HEK293 (cell line): Measurements from ENCODE around the gene CUEDC1.

ENCODE experiments used
- CTCF ChIA-PET: fragments of 350-600 bp; formaldehyde crosslinking; extraction: SDS; loops from one replicate; lab custom pipeline; 2021; ENCODE audit warnings: antibody characterized with exemption; lab: Yijun Ruan, JAX
- POLR2A ChIA-PET: fragments of 300-600 bp; formaldehyde crosslinking; extraction: SDS; loops from one replicate; lab custom pipeline; 2020; ENCODE audit warnings: antibody characterized with exemption, inconsistent platforms; lab: Yijun Ruan, JAX
- H3K27ac ChIP-seq: fragments of 200-500 bp; sonication (Bioruptor generic); 2 replicates; pipeline ENCODE4 v1.5.1; 2014; ENCODE audit warnings: low read depth, low read length, control low read depth, inconsistent platforms; ENCODE audit errors: extremely low read depth
- H3K36me3 ChIP-seq, 2 experiments: fragments of 200-500 bp in 1 of 2; sonication (Bioruptor generic) in 1 of 2; 1 replicate in 1 of 2; 2 replicates in 1 of 2; pipeline ENCODE4 v1.5.1; 2014 to 2017; ENCODE audit warnings: inconsistent platforms in 2 of 2, low read length in 2 of 2; ENCODE audit not compliant: control insufficient read depth in 2 of 2, insufficient read depth in 1 of 2
- H3K4me1 ChIP-seq: fragments of 200-500 bp; sonication (Bioruptor generic); 2 replicates; pipeline ENCODE4 v1.5.1; 2014; ENCODE audit warnings: mild to moderate bottlenecking, low read length, inconsistent platforms; ENCODE audit not compliant: control insufficient read depth, insufficient read depth
- H3K4me3 ChIP-seq: 2 replicates; pipeline ENCODE4 v1.5.1; 2011; ENCODE audit warnings: low read depth, mild to moderate bottlenecking, control low read depth, low read length, moderate library complexity
- H3K9me3 ChIP-seq: fragments of 200-500 bp; sonication (Bioruptor generic); 2 replicates; pipeline ENCODE4 v1.5.1; 2014; ENCODE audit warnings: low read depth, low read length, inconsistent platforms; ENCODE audit not compliant: control insufficient read depth, insufficient read depth
- IKZF3 ChIP-seq: fragments of 450-650 bp; IDR thresholded peaks from 2 replicates; pipeline ENCODE4 v1.5.0; 2018; ENCODE audit warnings: missing biosample characterization, mild to moderate bottlenecking, missing genetic modification characterization, moderate library complexity
- PRDM1 ChIP-seq: fragments of 450-650 bp; formaldehyde crosslinking; IDR thresholded peaks from 2 replicates; pipeline ENCODE4; 2016; ENCODE audit warnings: missing biosample characterization, missing genetic modification characterization
- PRDM6 ChIP-seq: fragments of 450-650 bp; formaldehyde crosslinking; IDR thresholded peaks from 2 replicates; pipeline ENCODE4 v1.5.1; 2017; ENCODE audit warnings: missing biosample characterization, missing genetic modification characterization
- SP2 ChIP-seq: fragments of 450-650 bp; formaldehyde crosslinking; IDR thresholded peaks from 2 replicates; pipeline ENCODE4 v1.5.1; 2016; ENCODE audit warnings: missing biosample characterization, missing genetic modification characterization
- ZBTB48 ChIP-seq: fragments of 450-650 bp; formaldehyde crosslinking; IDR thresholded peaks from 2 replicates; pipeline ENCODE4 v1.5.1; 2016; ENCODE audit warnings: missing biosample characterization, missing genetic modification characterization
- ZEB2 ChIP-seq: fragments of 450-650 bp; formaldehyde crosslinking; IDR thresholded peaks from 2 replicates; pipeline ENCODE4 v1.5.1; 2016; ENCODE audit warnings: missing biosample characterization, missing genetic modification characterization
- ZFHX2 ChIP-seq: fragments of 450-650 bp; formaldehyde crosslinking; conservative IDR thresholded peaks from 2 replicates; pipeline ENCODE4 v1.5.1; 2016; ENCODE audit warnings: missing biosample characterization, missing genetic modification characterization
- ZNF214 ChIP-seq: fragments of 450-650 bp; formaldehyde crosslinking; IDR thresholded peaks from 2 replicates; pipeline ENCODE4 v1.5.1; 2017; ENCODE audit warnings: missing biosample characterization, mild to moderate bottlenecking, missing genetic modification characterization, borderline replicate concordance
- ZNF239 ChIP-seq: fragments of 450-650 bp; formaldehyde crosslinking; IDR thresholded peaks from 2 replicates; pipeline ENCODE4 v1.5.1; 2016; ENCODE audit warnings: missing biosample characterization, missing genetic modification characterization
- ZNF555 ChIP-seq: fragments of 450-650 bp; formaldehyde crosslinking; conservative IDR thresholded peaks from 2 replicates; pipeline ENCODE4 v1.5.1; 2017; ENCODE audit warnings: missing biosample characterization, mild to moderate bottlenecking, missing genetic modification characterization, inconsistent platforms
- ZNF626 ChIP-seq: fragments of 450-650 bp; sonication (Bioruptor Pico); formaldehyde crosslinking; IDR thresholded peaks from 2 replicates; pipeline ENCODE4 v1.5.1; 2018; ENCODE audit warnings: missing biosample characterization, missing genetic modification characterization, inconsistent platforms
- ZSCAN30 ChIP-seq: fragments of 450-650 bp; IDR thresholded peaks from 2 replicates; pipeline ENCODE4 v1.5.1; 2018; ENCODE audit warnings: missing biosample characterization, mild to moderate bottlenecking, missing genetic modification characterization, moderate library complexity
- TF ChIP-seq, protein P1 (sequence below): sonication (generic); formaldehyde crosslinking; IDR thresholded peaks from 2 replicates; pipeline ENCODE4 v1.8.1; 2022; ENCODE audit warnings: mild to moderate bottlenecking, moderate library complexity, missing genetic modification reagents
- TF ChIP-seq, protein P2 (sequence below): fragments of 450-650 bp; formaldehyde crosslinking; IDR thresholded peaks from 2 replicates; pipeline ENCODE4 v1.5.1; 2016; ENCODE audit warnings: missing biosample characterization, missing genetic modification characterization

CUEDC1 gene

GRCh38 chr17:57995076-57995956 lies 40.1 kb upstream of the CUEDC1 start (continued):
- peak; percentile 63 for TF ChIP-seq PRDM6 (tag by site-specific recombination)
- peak; percentile 38; the same call in 1 of the 2 replicates for TF ChIP-seq ZSCAN30
- peak; percentile 32; the same call in 1 of the 2 replicates for TF ChIP-seq IKZF3 (tag by site-specific recombination)

DNA sequence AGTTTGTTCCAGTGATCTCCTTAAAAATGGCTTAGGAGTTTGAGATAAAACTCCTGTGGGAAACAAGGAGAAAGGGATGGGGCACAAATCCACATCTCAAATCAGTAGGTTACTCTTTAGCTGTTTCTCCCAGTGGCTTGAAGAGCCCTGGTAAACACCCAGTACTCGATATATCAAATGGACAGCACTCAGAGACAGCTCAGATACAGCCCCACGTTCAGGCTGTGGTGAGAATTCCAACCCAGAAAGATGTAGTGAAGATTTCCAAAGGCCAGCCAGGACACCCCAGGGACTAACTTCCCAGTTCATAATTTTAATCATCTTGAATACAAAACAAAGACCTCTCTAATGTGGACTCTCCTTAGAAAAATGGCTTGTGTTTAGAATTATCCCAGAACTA lies 39.2 kb upstream of the CUEDC1 start:
- TF ChIP-seq SP2, result no peak
- no peak for TF ChIP-seq ZNF555 (tag by site-specific recombination)
- TF ChIP-seq ZNF214 (tag by site-specific recombination), result no peak
- TF ChIP-seq ZNF626 (tag by site-specific recombination), result no peak
- no peak for TF ChIP-seq ZNF239 (tag by site-specific recombination)
- TF ChIP-seq, protein P1, sequence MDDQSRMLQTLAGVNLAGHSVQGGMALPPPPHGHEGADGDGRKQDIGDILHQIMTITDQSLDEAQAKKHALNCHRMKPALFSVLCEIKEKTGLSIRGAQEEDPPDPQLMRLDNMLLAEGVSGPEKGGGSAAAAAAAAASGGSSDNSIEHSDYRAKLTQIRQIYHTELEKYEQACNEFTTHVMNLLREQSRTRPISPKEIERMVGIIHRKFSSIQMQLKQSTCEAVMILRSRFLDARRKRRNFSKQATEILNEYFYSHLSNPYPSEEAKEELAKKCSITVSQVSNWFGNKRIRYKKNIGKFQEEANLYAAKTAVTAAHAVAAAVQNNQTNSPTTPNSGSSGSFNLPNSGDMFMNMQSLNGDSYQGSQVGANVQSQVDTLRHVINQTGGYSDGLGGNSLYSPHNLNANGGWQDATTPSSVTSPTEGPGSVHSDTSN, result no peak
- no peak overlapping the region for H3K27ac ChIP-seq
- H3K4me3 ChIP-seq, result no peak overlapping the region
- POLR2A ChIA-PET, result interaction anchor here (0.5 to 7.1 kb wide), 11 partner anchors 12 to 158 kb away, joined by 3 to 60 read pairs (median 4); partner anchors contain the start of genes MRPS23 and SRSF1
- no peaks in the 10 kb centered on the region for H3K9me3 ChIP-seq
- H3K36me3 ChIP-seq, result peaks cover 14 to 46% of the 10 kb centered on the region in 2 experiments
- peaks cover 7% of the 10 kb centered on the region; the same call in 1 of the 2 replicates for H3K4me1 ChIP-seq
- CTCF ChIA-PET, result interaction anchor here (0.6 to 15.7 kb wide), 15 partner anchors 8 to 869 kb away, joined by 3 to 434 read pairs (median 5); partner anchors contain the start of gene MRPS23

- POLR2A ChIA-PET, result interaction anchor here (0.7 to 7.1 kb wide), 14 partner anchors 13 to 159 kb away, joined by 3 to 60 read pairs (median 4); partner anchors contain the start of genes CUEDC1, MRPS23 and SRSF1
- H3K9me3 ChIP-seq, result no peaks in the 10 kb centered on the region
- TF ChIP-seq ZBTB48 (tag by site-specific recombination) (no peak), PRDM1 (tag by site-specific recombination) (peak; percentile 97)
- CTCF ChIA-PET, result interaction anchor here (0.7 to 15.7 kb wide), 12 partner anchors 8 to 211 kb away, joined by 3 to 434 read pairs (median 6); partner anchors contain the start of genes MRPS23 and SRSF1
- peaks cover 9 to 39% of the 10 kb centered on the region in 2 experiments for H3K36me3 ChIP-seq
- H3K4me3 ChIP-seq, result no peak overlapping the region
- 0 out of 2 replicates have a peak overlapping the region, but pooled peaks have one; percentile 6 for H3K27ac ChIP-seq
- H3K4me1 ChIP-seq, result peaks cover 10% of the 10 kb centered on the region; the same call in 1 of the 2 replicates
Observed at GRCh38 chr17:57993471-57994365, 38.5 kb upstream of the CUEDC1 start.

DNA sequence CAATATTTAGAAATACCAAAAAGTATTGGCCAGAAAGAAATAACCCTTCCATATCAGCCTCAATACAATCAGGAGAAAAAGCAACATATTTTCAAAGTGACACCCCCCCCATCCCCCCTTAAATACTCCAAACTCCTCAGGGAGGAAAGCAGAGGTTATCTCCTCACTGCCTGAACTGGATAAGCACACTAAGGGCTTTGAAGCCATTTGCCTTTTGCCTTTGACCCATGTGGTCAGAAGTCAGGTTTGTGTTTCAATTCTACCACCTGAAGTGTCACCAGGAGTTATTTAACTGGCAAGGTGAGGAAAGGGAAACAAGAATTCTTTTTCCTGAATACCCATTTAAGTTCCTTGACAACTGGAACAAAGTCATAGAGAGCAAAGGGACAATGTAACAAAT lies 36.3 kb upstream of the CUEDC1 start:
- TF ChIP-seq ZEB2 (tag by site-specific recombination) (peak; percentile 24; the same call in 1 of the 2 replicates), ZFHX2 (no peak)
- TF ChIP-seq, protein P2, sequence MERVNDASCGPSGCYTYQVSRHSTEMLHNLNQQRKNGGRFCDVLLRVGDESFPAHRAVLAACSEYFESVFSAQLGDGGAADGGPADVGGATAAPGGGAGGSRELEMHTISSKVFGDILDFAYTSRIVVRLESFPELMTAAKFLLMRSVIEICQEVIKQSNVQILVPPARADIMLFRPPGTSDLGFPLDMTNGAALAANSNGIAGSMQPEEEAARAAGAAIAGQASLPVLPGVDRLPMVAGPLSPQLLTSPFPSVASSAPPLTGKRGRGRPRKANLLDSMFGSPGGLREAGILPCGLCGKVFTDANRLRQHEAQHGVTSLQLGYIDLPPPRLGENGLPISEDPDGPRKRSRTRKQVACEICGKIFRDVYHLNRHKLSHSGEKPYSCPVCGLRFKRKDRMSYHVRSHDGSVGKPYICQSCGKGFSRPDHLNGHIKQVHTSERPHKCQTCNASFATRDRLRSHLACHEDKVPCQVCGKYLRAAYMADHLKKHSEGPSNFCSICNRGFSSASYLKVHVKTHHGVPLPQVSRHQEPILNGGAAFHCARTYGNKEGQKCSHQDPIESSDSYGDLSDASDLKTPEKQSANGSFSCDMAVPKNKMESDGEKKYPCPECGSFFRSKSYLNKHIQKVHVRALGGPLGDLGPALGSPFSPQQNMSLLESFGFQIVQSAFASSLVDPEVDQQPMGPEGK (tag by site-specific recombination), result 0 out of 2 replicates have a peak, but pooled peaks have one; percentile 24
- TF ChIP-seq, all 188 proteins: peak for 2
- Histone ChIP-seq H3K27ac (no peak overlapping the region), H3K4me3 (no peak overlapping the region), H3K36me3 (peaks cover 0 to 17% of the 10 kb centered on the region in 2 experiments; a peak in 1 of 3 replicates), H3K9me3 (no peaks in the 10 kb centered on the region), H3K4me1 (peaks cover 10% of the 10 kb centered on the region; the same call in 1 of the 2 replicates)
- POLR2A ChIA-PET, result interaction anchor here (3.5 to 4.6 kb wide), 3 partner anchors 9 to 116 kb away, joined by 14 to 39 read pairs (median 22); partner anchors contain the start of gene SRSF1
- CTCF ChIA-PET, result interaction anchor here (0.6 to 15.7 kb wide), 5 partner anchors 8 to 976 kb away, joined by 3 to 434 read pairs (median 4); partner anchors contain the start of gene MRPS23
